Fibroblast of skin of scalp (primary cell): ENCODE results near the gene ACHE. TPM values are rescaled to one million over a fixed set of nuclear protein-coding genes. Genes with fewer than 3 reads are reported as not detected.
"Not testable (repeated sequence)": the region's sequence is repeated elsewhere in the genome, so short reads cannot be mapped to it uniquely, and the experiment has no call there.

ENCODE experiments used
- DNase-seq: peaks from one replicate; pipeline ENCODE4 v3.0.0-alpha.2; 2013
- polyA plus RNA-seq, 2 experiments: library from polyadenylated mRNA; unstranded; fragments of 120-200 nt; gene quantifications; one replicate each; pipeline ENCODE4 v1.2.1, GENCODE V29; 2013; ENCODE audit not compliant: insufficient read length in 2 of 2

Gene ACHE
- 1.00 TPM for polyA plus RNA-seq (2013, experiment 1 of 2; ENCODE audit: insufficient read length)
- polyA plus RNA-seq (2013, experiment 2 of 2; ENCODE audit: insufficient read length) = 2.9 TPM

- DNase-seq = no peak
These were observed at the start of gene ACHE for GRCh38 chr7:100895701-100895955. ACHE (minus strand) TSS chr7:100895888; CDS start chr7:100894232, 1,656 bp downstream.

GRCh38 chr7:100944138-100944537, 48.5 kb upstream of the ACHE start:
- no peak for DNase-seq

DNA sequence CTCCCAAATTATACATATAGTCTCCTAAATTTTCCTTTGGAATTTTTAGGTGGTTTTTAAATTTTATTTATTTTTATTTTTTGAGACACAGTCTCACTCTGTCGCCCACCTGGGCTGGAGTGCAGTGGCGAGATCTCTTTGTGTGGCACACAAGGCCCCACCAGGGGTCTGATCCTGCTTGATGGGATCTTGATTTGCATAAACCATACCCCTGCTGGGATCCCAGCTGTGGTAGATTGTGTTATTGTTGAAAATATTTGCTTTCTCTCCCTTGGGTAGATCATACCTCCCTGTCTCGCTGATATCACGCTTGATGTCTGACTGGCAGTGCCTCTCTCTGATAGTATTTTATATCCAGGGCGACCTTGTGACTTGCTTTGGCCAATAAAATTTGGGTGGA, 48.0 kb upstream of the ACHE start:
- DNase-seq = no peak

DNA sequence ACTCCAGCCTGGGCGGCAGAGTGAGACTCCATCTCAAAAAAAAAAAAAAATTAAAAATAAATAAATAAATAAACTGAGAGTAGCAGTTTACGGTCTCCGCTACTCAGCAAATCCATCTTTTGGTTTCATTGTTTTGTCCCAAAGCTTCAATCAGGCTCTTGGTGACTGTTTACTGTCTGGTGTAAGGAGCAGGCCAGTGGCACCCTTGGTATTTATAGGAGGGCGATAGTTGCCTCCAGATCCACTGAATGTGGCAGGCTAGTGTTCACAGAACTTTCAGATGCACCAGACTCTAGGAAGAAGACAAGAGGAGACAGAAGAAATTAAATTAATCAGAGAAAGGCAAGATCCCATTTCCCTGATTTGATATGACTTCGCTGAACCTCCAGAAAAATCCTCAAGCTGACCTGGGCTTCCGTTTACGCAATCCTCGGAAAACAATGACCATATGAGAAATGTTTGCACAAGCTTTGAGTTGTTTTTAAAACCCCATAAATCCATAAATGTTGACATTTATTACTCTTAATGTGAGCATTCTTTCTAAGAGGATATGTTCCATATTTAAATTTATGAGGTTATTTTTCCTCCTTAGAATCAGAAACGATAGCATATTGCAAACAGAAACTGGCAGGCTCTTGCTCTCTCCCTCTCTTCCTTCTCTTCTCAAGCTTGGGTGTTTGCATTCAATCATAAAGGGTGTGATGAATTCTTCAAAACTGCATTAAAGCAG, 46.5 kb upstream of the ACHE start:
- DNase-seq = no peak

DNA sequence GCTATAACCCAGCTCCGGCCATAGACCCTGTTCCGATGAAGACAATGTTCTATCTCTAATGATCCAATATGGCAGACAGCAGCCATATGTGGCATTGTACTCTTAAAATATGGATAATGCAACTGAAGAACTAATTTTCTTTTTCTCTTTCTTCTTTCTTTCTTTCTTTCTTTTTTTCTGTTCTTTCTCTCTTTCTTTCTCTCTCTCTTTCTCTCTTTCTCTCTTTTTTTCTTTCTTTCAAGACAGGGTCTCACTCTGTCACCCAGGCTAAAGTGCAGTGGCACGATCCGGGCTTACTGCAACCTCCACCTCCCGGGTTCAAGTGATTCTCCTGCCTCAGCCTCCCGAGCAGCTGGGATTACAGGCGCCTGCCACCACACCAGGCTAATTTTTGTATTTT, 40.5 kb upstream of the ACHE start:
- DNase-seq = not testable (repeated sequence)

DNA sequence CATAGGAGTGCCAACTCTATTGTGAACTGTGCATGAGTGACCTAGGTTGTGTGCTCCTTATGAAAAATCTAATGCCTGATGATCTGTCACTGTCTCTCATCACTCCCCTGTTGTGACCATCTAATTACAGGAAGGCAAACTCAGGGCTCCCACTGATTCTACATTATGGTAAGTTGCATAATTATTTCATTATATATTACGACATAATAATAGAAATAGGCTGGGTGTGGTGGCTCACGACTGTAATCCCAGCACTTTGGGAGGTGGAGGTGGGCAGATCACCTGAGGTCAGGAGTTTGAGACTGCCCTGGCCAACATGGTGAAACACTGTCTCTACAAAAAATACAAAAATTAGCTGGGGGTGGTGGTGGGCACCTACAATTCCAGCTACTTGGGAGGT, 39.7 kb upstream of the ACHE start:
- DNase-seq = not testable (repeated sequence)

DNA sequence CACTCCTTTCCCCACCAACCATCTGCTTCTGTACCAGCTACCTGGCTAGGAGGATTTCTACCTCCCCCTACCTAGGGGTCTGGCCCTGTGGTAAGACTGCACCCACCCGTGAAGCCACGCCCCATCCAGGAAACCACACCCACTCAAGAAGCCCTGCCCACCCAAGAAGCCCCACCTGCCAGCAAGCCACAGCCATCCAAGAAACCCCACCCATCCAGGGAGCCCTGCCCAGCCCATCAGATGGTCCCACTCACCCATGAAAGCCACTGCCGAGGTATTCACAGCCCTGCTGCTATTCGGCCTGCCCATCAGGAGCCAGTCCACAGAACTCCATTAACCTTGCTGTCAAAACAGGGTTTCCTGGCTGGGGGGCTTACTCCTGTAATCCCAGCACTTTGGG, 38.0 kb upstream of the ACHE start:
- no peak for DNase-seq

DNA sequence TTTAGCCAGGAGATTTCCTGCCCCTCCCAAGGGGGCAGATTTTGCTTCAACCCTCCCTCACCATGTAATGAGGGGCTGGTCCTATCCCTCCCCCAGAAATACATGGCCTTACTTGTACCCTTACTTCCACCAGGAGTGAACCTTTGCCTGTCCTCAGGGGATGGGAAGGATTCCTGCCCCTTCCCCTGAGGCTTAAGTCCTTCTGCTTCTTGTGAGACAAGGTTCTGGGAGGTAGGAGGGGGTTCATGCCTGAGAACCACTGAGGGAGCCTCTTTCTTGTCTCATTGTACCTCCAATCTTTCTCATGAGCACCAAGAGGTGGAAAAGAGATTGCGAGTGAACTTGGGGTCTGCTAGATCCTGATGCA, 34.1 kb upstream of the ACHE start:
- DNase-seq = no peak

GRCh38 chr7:100923616-100924015, 27.9 kb upstream of the ACHE start:
- DNase-seq = not testable (repeated sequence)

DNA sequence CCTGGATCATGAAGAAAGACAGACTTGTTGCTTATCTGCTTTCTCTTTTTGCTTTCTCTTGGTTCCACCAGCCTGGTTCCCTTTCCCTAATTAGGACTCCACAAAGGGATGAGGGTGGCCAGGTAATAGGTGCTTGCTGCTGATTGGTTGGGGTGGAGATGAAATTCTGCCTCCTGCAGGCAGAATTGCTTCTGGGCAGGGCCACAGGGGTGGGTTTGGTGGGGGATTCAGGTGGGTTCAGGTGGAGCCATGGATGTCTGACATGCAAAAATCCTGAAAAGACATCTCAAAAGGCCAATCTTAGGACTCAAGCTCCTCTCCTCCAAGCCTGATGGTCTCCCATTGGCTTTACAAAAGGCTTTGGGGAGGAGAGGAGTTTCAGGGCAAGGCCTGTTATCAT, 25.4 kb upstream of the ACHE start:
- no peak for DNase-seq

- not testable (repeated sequence) for DNase-seq
These were observed 24.2 kb upstream of the ACHE start for GRCh38 chr7:100919779-100920437.

DNA sequence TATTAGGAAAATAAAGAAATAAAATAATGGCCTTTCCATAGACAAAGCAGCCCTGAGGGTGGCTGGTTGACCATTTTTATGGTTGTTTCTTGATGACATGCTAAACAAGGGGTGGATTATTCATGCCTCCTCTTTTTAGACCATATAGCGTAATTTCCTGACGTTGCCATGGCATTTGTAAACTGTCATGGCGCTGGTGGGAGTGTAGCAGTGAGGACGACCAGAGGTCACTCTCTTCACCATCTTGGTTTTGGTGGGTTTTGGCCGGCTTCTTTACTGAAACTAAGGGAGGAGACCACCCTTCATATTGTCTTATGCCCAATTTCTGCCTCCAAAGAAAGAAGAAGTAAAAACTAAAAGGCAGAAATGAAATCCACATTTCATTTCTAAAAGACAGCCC, 23.6 kb upstream of the ACHE start:
- not testable (repeated sequence) for DNase-seq

- no peak for DNase-seq
These were observed 19.3 kb upstream of the ACHE start for GRCh38 chr7:100914879-100915447.

- DNase-seq = no peak
These were observed 18.7 kb upstream of the ACHE start for GRCh38 chr7:100914208-100914878.

DNA sequence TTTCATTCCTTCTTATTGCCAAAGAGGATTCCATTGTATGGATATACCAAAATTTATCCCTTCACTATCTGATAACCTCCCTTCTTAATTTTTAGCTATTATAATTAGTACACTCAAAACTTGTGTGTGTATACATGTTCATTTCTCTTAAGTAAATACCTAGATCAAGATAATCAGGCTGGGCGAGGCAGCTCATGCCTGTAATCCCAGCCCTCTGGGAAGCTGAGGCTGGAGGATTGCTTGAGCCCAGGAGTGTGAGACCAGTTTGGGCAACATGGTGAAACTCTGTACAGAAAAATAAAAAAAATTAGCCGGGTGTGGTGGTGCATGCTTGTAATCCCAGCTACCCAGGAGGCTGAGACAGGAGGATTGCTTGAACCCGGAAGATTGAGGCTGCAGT, 15.8 kb upstream of the ACHE start:
- no peak for DNase-seq

- not testable (repeated sequence) for DNase-seq
These were observed 14.8 kb upstream of the ACHE start for GRCh38 chr7:100910443-100910842.

DNA sequence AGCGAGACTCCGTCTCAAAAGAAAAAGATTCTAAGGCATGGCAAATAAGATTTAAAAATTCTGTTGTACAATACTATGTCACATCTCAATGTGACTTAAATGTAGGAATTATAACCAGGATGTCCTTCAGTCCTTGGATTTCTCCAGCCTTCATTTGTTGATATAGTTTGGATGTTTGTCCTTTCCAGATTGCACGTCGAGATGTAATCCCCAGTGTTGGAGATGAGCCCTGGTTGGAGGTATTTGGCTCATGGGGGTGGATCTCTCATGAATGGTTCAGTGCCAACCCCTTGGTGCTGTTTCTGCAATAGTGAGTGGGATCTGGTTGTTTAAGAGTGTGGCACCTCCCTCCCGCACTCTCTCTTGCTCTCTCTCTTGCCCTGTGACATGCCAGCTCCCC, 12.8 kb upstream of the ACHE start:
- DNase-seq = no peak

- DNase-seq = no peak
These were observed 7.0 kb upstream of the ACHE start for GRCh38 chr7:100902638-100903037.

DNA sequence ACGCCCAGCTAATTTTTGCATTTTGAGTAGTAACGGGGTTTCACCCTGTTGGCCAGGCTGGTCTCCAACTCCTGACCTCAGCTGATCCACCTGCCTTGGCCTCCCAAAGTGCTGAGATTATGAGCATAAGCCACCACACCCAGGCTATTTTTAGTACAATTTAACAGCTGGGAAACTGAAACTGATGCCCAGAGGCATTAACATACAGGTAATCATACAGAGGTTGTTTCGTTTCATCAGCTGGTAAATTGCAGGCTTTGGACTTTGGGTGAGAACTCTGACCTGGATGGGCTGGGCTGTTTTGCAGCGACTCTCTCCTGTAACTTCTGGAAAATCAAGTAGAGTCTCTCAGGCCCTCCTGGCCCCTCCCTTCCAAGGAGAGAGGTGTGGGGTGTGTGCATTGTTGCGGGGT, 6.2 kb upstream of the ACHE start:
- no peak for DNase-seq

- DNase-seq = no peak
These were observed 5.3 kb upstream of the ACHE start for GRCh38 chr7:100900978-100901377.

GRCh38 chr7:100899432-100899831, 3.7 kb upstream of the ACHE start:
- no peak for DNase-seq

DNA sequence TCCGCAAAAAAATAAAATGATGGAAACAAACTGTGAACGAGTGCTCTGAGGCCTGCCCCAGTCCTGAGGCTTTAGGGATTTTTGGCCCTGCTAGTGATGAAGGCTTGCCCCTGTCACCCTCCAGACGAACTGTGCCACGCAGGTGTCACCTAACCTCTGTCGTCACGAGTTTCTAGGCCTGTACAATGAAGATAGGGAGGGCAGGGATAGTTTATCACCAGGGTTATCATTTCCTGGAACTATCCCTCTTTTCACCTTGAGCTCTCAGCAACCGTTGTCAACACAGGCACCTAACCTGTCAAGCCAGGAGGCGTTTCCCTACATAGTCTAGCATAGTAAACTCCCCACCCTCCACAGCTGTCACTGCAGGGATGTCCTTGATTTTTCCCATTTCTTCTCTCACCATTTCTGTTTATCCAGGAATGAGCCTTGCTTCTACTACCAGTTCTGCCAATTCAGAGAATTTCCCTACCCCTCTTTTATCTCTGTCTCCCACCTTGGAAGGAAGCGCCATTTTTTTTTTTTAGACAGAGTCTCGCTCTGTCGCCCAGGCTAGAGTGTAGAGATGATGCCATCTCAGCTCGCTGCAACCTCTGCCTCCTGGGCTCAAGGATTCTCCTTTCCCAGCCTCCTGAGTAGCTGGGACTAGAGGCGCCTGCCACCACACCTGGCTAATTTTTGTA, 2.2 kb upstream of the ACHE start:
- DNase-seq = no peak
